Transverse colon (tissue), 3 donors: ENCODE data around the gene INPP4B.

ENCODE experiments used
- POLR2A ChIP-seq: fragments of 450-650 bp; IDR thresholded peaks from one replicate; pipeline ENCODE4 v1.6.1; 2016; ENCODE audit warnings: antibody characterized with exemption, mild to moderate bottlenecking, moderate library complexity
- TF ChIP-seq, protein P1 (sequence below), 5 experiments: fragments of 200-600 bp in 3 of 5; fragments of 450-650 bp in 2 of 5; sonication (generic) in 3 of 5; IDR thresholded peaks; 1 replicate in 2 of 5; 2 replicates in 3 of 5; pipeline ENCODE4 v1.5.1; 2016 to 2017; ENCODE audit warnings: antibody characterized with exemption in 5 of 5, inconsistent platforms in 3 of 5, mild to moderate bottlenecking in 2 of 5, moderate library complexity in 1 of 5

DNA sequence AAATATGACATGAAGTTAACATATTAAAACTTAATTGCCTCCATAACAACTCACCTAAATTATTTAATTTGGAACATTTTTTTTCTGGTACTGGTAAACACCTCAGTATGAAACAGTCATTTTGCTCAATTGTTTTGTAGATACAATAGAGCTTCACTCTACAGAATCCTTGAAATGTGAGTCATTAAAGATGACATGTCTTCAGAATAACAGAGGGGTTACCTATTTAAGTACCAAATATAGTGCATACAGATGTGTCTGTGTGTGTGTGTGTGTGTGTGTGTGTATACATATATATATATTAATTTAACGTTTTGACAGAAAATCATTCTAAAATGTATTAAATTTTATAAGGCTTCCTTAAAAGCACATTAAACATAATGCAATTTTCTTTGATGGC lies 297.6 kb downstream of the INPP4B start:
- no peak for TF ChIP-seq POLR2A
- TF ChIP-seq, protein P1, sequence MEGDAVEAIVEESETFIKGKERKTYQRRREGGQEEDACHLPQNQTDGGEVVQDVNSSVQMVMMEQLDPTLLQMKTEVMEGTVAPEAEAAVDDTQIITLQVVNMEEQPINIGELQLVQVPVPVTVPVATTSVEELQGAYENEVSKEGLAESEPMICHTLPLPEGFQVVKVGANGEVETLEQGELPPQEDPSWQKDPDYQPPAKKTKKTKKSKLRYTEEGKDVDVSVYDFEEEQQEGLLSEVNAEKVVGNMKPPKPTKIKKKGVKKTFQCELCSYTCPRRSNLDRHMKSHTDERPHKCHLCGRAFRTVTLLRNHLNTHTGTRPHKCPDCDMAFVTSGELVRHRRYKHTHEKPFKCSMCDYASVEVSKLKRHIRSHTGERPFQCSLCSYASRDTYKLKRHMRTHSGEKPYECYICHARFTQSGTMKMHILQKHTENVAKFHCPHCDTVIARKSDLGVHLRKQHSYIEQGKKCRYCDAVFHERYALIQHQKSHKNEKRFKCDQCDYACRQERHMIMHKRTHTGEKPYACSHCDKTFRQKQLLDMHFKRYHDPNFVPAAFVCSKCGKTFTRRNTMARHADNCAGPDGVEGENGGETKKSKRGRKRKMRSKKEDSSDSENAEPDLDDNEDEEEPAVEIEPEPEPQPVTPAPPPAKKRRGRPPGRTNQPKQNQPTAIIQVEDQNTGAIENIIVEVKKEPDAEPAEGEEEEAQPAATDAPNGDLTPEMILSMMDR (IDR thresholded peaks at IDR 0.05) = no peak
